HG03432 (cell line): ENCODE results near the gene DPP3.

Source experiments
- ATAC-seq: cut with Tn5 transposase; IDR thresholded peaks from one replicate; pipeline ENCODE4 v1.9.1; 2021; ENCODE audit warnings: mild to moderate bottlenecking, moderate library complexity; ENCODE audit not compliant: unreplicated experiment

Gene DPP3

DNA sequence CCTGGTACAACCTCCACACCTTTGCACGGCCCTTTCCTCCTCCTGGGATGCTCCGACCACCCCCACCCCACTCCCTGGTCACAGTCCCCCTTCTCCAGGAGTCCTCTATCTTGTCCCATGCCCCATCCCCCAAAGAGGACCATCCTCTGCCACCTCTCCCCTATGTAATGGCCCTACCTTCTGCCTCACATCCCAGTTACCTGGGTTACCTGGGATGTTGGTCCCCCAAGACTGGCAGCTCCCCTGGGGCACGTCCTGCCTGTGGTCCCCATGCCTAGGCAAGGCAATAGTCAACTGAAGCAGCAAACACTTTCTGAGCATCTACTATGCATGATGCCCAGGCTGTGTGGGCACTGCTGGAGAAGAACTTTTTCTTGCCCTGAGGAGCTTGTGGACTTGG, 75.2 kb downstream of the DPP3 start:
- ATAC-seq, result no peak

DNA sequence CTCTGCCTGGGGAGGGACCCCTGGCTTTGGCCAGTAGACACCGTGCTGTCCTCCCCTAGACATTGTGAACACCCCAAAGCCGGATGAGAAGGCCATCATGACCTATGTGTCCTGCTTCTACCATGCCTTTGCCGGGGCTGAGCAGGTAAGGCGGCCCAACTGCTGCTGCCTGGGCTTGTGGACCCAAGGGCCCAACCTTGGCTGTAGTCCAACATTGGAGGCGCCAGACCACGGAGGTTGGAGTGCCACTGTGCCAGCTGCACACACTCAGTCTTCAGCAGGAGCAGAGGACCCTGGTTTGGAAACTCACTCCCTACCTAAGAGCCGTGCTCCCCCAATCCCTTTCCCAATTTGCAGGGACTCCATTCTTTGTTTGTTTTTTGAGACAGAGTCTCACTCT, 75.9 kb downstream of the DPP3 start:
- no peak for ATAC-seq

DNA sequence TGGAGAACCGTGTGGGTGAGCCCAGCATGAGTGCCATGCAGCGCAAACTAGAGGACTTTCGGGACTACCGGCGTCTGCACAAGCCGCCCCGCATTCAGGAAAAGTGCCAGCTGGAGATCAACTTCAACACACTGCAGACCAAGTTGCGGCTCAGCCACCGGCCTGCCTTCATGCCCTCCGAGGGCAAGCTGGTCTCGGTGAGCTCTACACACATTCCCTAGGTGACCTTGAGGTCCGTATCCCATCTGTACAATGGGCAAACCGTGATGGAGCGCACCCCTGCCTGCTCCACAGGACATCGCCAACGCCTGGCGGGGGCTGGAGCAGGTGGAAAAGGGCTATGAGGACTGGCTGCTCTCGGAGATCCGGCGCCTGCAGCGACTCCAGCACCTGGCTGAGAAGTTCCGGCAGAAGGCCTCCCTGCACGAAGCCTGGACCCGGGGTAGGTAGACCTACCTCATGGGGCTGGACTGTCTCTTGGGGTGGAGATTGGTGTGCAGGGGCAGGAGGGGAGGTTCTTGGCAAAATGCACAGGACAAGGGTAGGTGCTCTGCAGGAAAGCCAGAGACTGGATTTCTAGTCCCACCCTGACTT, 77.6 kb downstream of the DPP3 start:
- ATAC-seq, result no peak
